IPS-20b (cell line): ENCODE measurements around the gene AGPS.

Experiments used
- H3K27ac ChIP-seq: one replicate; pipeline ENCODE4 v1.5.1; 2013; ENCODE audit warnings: low read length
- H3K27me3 ChIP-seq: 2 replicates; pipeline ENCODE4 v1.6.1; 2013; ENCODE audit warnings: mild to moderate bottlenecking, low read length, inconsistent platforms; ENCODE audit not compliant: insufficient read depth
- H3K36me3 ChIP-seq: 2 replicates; pipeline ENCODE4 v1.6.1; 2013; ENCODE audit warnings: low read depth, mild to moderate bottlenecking, inconsistent platforms, low read length, moderate library complexity; ENCODE audit not compliant: insufficient read depth
- H3K4me1 ChIP-seq: 2 replicates; pipeline ENCODE4 v1.6.1; 2013; ENCODE audit warnings: mild to moderate bottlenecking, control low read depth, inconsistent platforms, low read length, moderate library complexity; ENCODE audit not compliant: insufficient read depth
- H3K4me3 ChIP-seq: 2 replicates; pipeline ENCODE4 v1.5.1; 2013; ENCODE audit warnings: mild to moderate bottlenecking, low read length, inconsistent platforms
- H3K9ac ChIP-seq: 2 replicates; pipeline ENCODE4 v1.6.1; 2013; ENCODE audit warnings: low read depth, mild to moderate bottlenecking, inconsistent platforms, low read length, moderate library complexity
- H3K9me3 ChIP-seq: 2 replicates; pipeline ENCODE4 v1.6.1; 2013; ENCODE audit warnings: mild to moderate bottlenecking, low read depth, low read length, inconsistent platforms; ENCODE audit not compliant: insufficient read depth

AGPS gene

DNA sequence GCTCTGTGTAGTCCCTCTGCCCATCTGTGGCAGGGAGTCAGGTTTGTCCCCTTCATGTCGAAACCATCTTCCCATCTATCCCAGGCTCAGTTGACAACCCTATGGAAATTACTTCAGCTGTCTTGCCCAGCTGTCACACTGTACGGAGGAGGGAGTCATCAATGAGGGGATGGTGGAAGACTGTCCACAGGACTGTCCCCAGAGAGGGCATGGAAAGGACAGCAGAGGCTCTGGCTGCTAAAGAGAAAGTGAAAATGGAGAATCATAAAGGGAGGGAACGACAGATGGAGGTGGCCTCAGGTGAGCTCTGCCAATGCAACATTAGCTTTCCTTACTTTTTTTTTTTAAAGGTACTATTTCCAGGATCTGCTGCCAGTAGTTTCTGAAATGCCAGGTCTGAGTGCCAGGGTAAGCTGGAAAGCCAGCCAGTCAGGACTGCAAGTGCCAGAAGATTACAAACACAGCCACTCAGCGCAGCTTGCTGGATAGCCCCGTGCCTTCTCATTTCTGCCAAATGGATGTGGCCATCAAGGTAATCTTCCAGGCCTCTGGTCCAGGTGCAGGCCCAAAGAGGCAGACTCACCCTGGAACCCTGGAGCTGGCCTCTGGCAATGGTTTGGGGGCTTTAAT lies 192.8 kb downstream of the AGPS start:
- H3K4me3 ChIP-seq, result no peak overlapping the region

GRCh38 chr2:177586154-177586553 lies 193.6 kb downstream of the AGPS start:
- H3K4me3 ChIP-seq, result no peak overlapping the region
- H3K4me1 ChIP-seq, result no peaks in the 10 kb centered on the region
- H3K27ac ChIP-seq, result no peak overlapping the region
- no peaks in the 10 kb centered on the region for H3K27me3 ChIP-seq
- H3K36me3 ChIP-seq, result no peaks in the 10 kb centered on the region
- H3K9me3 ChIP-seq, result no peaks in the 10 kb centered on the region
- H3K9ac ChIP-seq, result no peak overlapping the region

More for the DNA sequence above, 192.8 kb downstream of the AGPS start:
- Histone ChIP-seq H3K9me3 (no peaks in the 10 kb centered on the region), H3K27ac (no peak overlapping the region), H3K27me3 (no peaks in the 10 kb centered on the region), H3K36me3 (no peaks in the 10 kb centered on the region), H3K9ac (no peak overlapping the region), H3K4me1 (no peaks in the 10 kb centered on the region)

GRCh38 chr2:177587371-177587770 lies 194.8 kb downstream of the AGPS start:
- Histone ChIP-seq H3K36me3 (no peaks in the 10 kb centered on the region), H3K4me3 (no peak overlapping the region), H3K27me3 (no peaks in the 10 kb centered on the region), H3K9ac (no peak overlapping the region), H3K9me3 (no peaks in the 10 kb centered on the region), H3K4me1 (no peaks in the 10 kb centered on the region), H3K27ac (no peak overlapping the region)

DNA sequence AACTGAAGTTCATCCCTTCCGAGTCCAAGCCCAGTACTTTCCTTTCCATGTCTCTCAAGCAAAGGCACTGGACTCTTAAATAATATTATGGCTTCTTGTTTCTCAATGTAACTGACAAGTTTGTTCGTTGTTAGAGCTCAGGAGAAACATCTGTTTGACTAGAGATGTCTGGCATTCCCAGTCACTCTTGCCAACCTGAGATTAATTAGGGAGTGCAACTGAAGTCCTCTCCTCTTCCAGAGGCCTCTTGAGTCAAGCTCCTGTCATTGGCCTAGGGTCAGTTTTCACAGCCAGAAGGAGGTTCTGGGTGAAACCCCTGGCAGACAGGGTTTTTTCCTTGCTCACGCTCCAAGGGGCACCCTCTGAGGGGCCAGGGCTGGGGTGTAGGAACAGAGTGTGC lies 196.1 kb downstream of the AGPS start:
- no peak overlapping the region for H3K4me3 ChIP-seq
- no peaks in the 10 kb centered on the region for H3K36me3 ChIP-seq
- no peaks in the 10 kb centered on the region for H3K9me3 ChIP-seq
- no peaks in the 10 kb centered on the region for H3K4me1 ChIP-seq
- no peak overlapping the region for H3K27ac ChIP-seq
- no peaks in the 10 kb centered on the region for H3K27me3 ChIP-seq
- H3K9ac ChIP-seq, result no peak overlapping the region

DNA sequence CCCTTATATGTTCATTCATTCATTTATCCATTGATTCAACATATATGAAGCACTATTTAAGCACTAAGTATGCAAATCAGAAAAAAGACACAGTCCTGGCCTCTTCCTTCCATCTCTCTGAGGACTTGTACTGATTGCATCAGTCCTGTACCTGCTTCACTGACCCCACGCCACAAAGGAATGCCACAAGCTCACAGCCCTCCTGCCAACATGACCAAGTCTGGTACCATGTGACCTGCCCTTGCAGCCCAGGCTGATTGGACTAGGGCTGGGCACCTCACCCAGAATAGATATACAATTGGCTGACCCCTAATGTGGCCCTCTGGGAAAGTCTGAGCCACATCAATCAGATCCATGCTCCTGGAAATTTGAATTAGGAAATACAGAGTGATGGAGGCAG lies 196.6 kb downstream of the AGPS start:
- H3K9me3 ChIP-seq, result no peaks in the 10 kb centered on the region
- no peak overlapping the region for H3K27ac ChIP-seq
- H3K36me3 ChIP-seq, result no peaks in the 10 kb centered on the region
- H3K4me3 ChIP-seq, result no peak overlapping the region
- H3K4me1 ChIP-seq, result no peaks in the 10 kb centered on the region
- no peaks in the 10 kb centered on the region for H3K27me3 ChIP-seq
- H3K9ac ChIP-seq, result no peak overlapping the region

DNA sequence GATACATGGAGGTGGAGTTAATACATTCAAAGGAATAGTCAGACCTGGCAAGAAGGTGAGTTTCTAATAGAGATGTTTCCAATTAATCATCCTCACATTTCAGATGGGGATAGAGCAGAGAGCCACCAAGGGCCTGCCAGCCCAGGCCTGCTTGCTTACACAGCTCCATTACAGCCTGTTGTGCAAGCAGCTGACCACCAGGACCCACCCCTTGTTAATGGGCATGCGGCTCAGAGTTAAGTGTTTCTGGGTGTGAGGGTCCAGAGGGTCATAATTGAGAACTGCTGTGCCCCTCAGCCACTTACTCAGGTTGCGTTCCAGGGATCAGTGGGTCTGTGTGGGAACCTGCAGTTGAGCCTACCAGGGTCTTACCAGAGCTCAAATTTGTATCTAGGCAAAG lies 199.8 kb downstream of the AGPS start:
- no peaks in the 10 kb centered on the region for H3K9me3 ChIP-seq
- no peaks in the 10 kb centered on the region for H3K36me3 ChIP-seq
- no peaks in the 10 kb centered on the region for H3K27me3 ChIP-seq
- H3K4me1 ChIP-seq, result peaks cover 6% of the 10 kb centered on the region; the same call in 1 of the 2 replicates
- H3K9ac ChIP-seq, result no peak overlapping the region
- no peak overlapping the region for H3K27ac ChIP-seq
- no peak overlapping the region for H3K4me3 ChIP-seq

- Histone ChIP-seq H3K4me1 (peaks cover 11% of the 10 kb centered on the region; the same call in 1 of the 2 replicates), H3K27ac (no peak overlapping the region)
These were observed 200.4 kb downstream of the AGPS start for GRCh38 chr2:177592945-177593344.

DNA sequence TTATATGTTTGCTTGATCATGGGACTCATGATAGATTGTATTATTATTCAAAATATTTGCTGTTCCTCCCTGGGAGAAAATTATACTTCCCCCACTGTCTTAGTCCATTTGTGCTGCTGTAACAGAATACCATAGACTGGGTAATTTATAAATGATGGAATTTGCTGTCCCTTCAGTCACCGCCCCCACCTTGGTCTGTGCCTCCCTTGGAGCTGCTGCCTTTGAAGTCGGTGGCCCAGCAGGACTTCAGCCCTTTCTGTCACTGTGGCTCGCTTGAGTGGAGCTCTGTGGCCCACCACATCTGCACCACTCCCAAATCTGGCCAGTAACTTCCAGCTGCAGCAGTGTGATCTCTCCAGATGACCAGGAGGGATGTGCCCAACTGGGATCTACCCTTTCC lies 200.8 kb downstream of the AGPS start:
- no peaks in the 10 kb centered on the region for H3K9me3 ChIP-seq
- no peak overlapping the region for H3K4me3 ChIP-seq
- H3K36me3 ChIP-seq, result no peaks in the 10 kb centered on the region
- no peaks in the 10 kb centered on the region for H3K27me3 ChIP-seq
- H3K27ac ChIP-seq, result no peak overlapping the region
- H3K9ac ChIP-seq, result no peak overlapping the region
- peaks cover 11% of the 10 kb centered on the region; the same call in 1 of the 2 replicates for H3K4me1 ChIP-seq

More at GRCh38 chr2:177592945-177593344, 200.4 kb downstream of the AGPS start:
- Histone ChIP-seq H3K36me3 (no peaks in the 10 kb centered on the region), H3K4me3 (no peak overlapping the region), H3K27me3 (no peaks in the 10 kb centered on the region), H3K9ac (no peak overlapping the region), H3K9me3 (no peaks in the 10 kb centered on the region)
